Breast epithelium (tissue), 3 donors: ENCODE data around the gene NRF1.

Experiments used
- POLR2A ChIP-seq: fragments of 450-650 bp; IDR thresholded peaks from one replicate; pipeline ENCODE4 v1.6.1; 2016; ENCODE audit warnings: antibody characterized with exemption, mild to moderate bottlenecking, moderate library complexity
- POLR2AphosphoS5 ChIP-seq, 3 donors: sonication (generic); formaldehyde crosslinking; IDR thresholded peaks; one replicate each; pipeline ENCODE4 v1.6.1; 2017; ENCODE audit warnings: antibody characterized with exemption in 3 of 3
- TF ChIP-seq, protein P1 (sequence below), 3 donors: fragments of 450-650 bp; IDR thresholded peaks; one replicate each; pipeline ENCODE4 v1.5.1; 2016 to 2017; ENCODE audit warnings: antibody characterized with exemption in 3 of 3, mild to moderate bottlenecking in 3 of 3, moderate library complexity in 3 of 3

DNA sequence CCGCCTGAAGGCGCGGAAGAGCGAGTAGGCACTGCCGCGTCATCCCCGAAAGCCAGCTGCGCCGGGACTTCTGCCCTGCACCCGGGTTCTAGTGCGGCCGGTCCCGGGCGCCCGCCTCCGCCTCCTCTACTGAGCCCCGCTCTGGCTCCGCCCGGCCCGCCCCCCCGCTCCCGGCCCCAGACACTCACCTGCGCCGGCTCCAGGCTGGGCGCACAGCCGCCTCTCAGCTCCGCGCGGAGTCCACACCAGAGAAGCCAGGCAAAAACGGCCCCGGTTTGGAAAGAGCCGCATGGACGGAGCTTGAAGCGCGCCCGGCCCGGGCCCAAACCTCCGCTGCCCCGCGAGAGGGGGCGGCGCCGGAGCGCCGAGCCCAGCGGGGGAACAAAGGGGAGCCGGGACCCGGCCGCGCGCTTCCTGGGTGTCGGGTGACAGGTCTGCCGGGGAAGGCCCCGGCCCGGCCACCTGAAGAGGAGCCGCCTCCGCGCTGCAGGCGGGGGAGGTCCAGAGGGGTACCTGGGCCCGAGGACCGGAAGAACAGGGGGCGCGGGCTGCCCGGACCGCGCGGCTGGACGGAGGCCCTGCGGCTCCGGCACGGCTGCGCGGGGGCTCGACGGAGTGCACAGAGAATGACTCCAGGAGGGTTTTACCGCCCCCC is 168.2 kb downstream of the NRF1 start:
- TF ChIP-seq POLR2A, result no peak
- TF ChIP-seq POLR2AphosphoS5 (IDR thresholded peaks at IDR 0.05), result peak in 1 of 3 donors; percentile 16
- TF ChIP-seq, protein P1, sequence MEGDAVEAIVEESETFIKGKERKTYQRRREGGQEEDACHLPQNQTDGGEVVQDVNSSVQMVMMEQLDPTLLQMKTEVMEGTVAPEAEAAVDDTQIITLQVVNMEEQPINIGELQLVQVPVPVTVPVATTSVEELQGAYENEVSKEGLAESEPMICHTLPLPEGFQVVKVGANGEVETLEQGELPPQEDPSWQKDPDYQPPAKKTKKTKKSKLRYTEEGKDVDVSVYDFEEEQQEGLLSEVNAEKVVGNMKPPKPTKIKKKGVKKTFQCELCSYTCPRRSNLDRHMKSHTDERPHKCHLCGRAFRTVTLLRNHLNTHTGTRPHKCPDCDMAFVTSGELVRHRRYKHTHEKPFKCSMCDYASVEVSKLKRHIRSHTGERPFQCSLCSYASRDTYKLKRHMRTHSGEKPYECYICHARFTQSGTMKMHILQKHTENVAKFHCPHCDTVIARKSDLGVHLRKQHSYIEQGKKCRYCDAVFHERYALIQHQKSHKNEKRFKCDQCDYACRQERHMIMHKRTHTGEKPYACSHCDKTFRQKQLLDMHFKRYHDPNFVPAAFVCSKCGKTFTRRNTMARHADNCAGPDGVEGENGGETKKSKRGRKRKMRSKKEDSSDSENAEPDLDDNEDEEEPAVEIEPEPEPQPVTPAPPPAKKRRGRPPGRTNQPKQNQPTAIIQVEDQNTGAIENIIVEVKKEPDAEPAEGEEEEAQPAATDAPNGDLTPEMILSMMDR (IDR thresholded peaks at IDR 0.05), result no peak
